Fibroblast of the aortic adventitia (primary cell): ENCODE data around the gene KRT1. TPM values are rescaled to one million over a fixed set of nuclear protein-coding genes. Genes with fewer than 3 reads are reported as not detected.
"Not testable (repeated sequence)": the region's sequence is repeated elsewhere in the genome, so short reads cannot be mapped to it uniquely, and the experiment has no call there.

Experiments used
- DNase-seq: peaks from one replicate; pipeline ENCODE4 v3.0.0-alpha.2; 2010; ENCODE audit warnings: low read depth
- H3K4me3 ChIP-seq: 2 replicates; pipeline ENCODE4 v1.5.1; 2011; ENCODE audit warnings: low read depth, mild to moderate bottlenecking, control low read depth, low read length, moderate library complexity
- total RNA-seq: library from RNA; depleted of rRNA; stranded (reverse); fragments of >200 nt; gene quantifications from 2 replicates; pipeline ENCODE4 v1.2.3, GENCODE V29; 2012; ENCODE audit warnings: low replicate concordance
- TF ChIP-seq, protein P1 (sequence below): IDR thresholded peaks from 2 replicates; pipeline ENCODE4 v1.5.1; 2011; ENCODE audit warnings: mild to moderate bottlenecking, low read length, control low read depth, inconsistent platforms; ENCODE audit not compliant: insufficient read depth

KRT1 gene
- total RNA-seq, 1 donor, result not detected

DNA sequence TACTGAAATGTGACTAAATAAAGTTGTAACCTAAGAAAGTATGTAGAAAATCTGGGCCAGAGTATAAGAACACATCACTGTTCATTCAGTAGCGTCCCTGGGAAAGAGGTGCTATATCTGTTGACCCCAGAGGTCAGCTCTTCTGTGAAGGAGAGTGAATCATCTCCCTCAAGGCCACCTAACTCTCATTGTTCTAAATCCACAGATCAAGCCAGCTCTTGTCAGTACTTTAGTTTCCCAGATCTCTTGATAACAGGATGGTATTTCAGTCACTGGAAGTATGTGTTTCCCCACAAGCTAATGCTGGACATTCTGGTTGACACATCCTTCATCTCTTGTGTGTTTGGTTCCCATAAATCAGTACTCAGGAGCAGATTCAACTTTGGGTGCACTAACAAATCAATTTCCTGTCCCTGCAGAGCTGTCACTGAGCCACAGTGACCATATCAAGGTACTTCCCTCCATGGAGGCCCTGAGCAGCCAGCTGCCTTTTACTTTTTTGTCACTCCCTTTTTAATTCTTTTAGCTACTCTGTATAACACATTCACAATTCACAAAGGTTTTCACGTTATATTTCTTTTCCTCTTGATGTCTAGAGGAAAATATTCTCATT lies 7.8 kb downstream of the KRT1 start:
- no peak for DNase-seq

DNA sequence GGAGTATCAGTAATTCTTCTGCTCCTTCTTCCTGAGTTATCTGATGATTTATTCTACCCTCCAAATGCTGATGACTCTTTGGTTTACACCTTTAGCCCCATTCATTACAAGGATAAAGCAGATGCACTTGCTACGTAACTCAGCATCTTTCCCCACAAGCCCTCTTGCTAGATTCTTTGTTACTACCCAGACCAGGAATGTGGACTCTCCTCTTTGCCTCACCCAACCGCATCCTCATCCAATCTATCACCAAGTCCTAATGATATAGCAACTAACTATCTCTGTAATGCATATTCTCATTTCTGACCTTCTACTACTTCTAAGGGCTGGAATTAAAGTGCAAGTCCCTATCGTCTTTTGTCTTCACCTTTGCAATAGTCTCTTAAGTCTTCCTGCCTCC lies 9.2 kb downstream of the KRT1 start:
- TF ChIP-seq, protein P1, sequence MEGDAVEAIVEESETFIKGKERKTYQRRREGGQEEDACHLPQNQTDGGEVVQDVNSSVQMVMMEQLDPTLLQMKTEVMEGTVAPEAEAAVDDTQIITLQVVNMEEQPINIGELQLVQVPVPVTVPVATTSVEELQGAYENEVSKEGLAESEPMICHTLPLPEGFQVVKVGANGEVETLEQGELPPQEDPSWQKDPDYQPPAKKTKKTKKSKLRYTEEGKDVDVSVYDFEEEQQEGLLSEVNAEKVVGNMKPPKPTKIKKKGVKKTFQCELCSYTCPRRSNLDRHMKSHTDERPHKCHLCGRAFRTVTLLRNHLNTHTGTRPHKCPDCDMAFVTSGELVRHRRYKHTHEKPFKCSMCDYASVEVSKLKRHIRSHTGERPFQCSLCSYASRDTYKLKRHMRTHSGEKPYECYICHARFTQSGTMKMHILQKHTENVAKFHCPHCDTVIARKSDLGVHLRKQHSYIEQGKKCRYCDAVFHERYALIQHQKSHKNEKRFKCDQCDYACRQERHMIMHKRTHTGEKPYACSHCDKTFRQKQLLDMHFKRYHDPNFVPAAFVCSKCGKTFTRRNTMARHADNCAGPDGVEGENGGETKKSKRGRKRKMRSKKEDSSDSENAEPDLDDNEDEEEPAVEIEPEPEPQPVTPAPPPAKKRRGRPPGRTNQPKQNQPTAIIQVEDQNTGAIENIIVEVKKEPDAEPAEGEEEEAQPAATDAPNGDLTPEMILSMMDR, result no peak
- no peak for DNase-seq
- no peak overlapping the region for H3K4me3 ChIP-seq

More for the DNA sequence above, 7.8 kb downstream of the KRT1 start:
- H3K4me3 ChIP-seq, result no peak overlapping the region
- TF ChIP-seq, protein P1, result no peak

GRCh38 chr12:52670506-52670905 lies 9.7 kb downstream of the KRT1 start:
- DNase-seq, result no peak
- H3K4me3 ChIP-seq, result no peak overlapping the region
- TF ChIP-seq, protein P1, result no peak

- not testable (repeated sequence) for DNase-seq, H3K4me3 ChIP-seq
These were observed 10.3 kb downstream of the KRT1 start for GRCh38 chr12:52669941-52670340.

DNA sequence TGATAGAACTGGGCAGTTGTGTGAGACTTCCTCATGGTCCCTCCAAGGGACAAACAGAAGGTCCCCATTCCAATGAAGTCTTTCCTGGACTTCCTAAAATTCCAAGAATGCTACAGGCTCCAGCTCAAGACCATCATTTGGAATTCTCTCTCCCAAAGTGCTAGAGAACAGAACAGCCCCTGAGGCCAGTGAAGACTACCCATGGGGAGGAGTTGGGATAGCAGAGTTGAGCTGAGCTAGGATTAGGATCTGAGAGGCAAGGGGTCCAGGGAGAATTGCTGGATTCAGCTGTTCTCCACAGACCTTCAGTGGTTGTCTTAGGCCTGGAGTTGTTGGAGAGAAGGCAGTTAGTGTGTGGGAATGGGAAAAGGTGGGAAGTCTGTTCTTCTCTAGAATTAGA lies 10.8 kb downstream of the KRT1 start:
- no peak for DNase-seq
- TF ChIP-seq, protein P1, result no peak

DNA sequence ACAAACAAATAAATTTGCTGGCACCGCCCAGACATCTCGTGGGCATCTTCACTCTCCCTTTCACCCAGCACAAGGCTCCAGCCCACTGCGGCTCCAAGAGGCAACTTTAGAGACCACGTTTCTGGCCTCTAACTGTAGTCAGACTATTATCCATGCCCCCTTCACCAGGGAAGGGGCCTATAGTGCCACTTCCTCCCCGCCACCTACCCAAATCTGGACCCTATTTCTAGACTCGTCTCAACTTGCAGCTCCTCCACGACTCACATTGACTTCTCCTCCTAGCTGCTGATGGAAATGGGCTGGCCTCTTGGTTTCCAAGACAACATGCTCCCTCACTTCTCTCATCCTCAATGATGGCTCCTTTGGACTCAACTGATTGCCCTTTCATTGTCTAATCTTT lies 12.3 kb downstream of the KRT1 start:
- no peak overlapping the region for H3K4me3 ChIP-seq
- TF ChIP-seq, protein P1, result no peak
- DNase-seq, result no peak

More for the DNA sequence above, 10.8 kb downstream of the KRT1 start:
- H3K4me3 ChIP-seq, result no peak overlapping the region

DNA sequence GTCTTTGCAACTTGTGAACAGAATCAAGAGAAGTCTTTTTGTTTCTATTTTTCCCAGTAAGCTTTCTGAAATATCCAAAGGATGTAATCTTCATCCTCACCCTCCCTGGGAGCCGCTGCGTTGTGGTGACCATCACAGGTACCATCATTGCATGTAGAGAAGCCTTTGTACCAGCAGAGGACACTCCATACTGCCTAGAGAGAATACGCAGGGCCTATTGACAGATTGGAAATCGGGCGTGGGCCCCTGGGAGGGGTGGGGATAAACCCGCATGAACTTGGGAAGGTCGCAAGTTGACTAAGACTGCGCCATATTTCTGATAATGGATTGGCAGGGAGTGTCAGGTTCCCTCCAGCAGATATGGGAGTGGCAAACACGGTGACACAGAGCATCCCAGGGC lies 12.7 kb downstream of the KRT1 start:
- TF ChIP-seq, protein P1, result peak; percentile 38
- DNase-seq, result no peak

More for the DNA sequence above, 12.7 kb downstream of the KRT1 start:
- no peak overlapping the region for H3K4me3 ChIP-seq
